ENCODE measurements around the gene DPCD.
A peak's percentile ranks its signal among the peaks of the same experiment; 100 is the strongest.
"Not testable (repeated sequence)": the region's sequence is repeated elsewhere in the genome, so short reads cannot be mapped to it uniquely, and the experiment has no call there.

Gene DPCD

GRCh38 chr10:101585841-101586240, 2.3 kb upstream of the DPCD start:
- no peaks in the 10 kb centered on the region for H3K9me3 Mint-ChIP-seq
- DNase-seq = no peak
- H3K27me3 Mint-ChIP-seq (ENCODE audit: low read depth, poor library complexity) = peaks cover 3% of the 10 kb centered on the region
- H3K27ac Mint-ChIP-seq = peak overlapping the region; percentile 47
- peak overlapping the region; percentile 96 for H3K4me3 Mint-ChIP-seq
- peaks cover 42% of the 10 kb centered on the region for H3K4me1 Mint-ChIP-seq
- TF ChIP-seq CTCF (IDR thresholded peaks at IDR 0.05) = no peak
- H3K36me3 Mint-ChIP-seq (ENCODE audit: low read depth) = peaks cover 19% of the 10 kb centered on the region

- TF ChIP-seq CTCF (IDR thresholded peaks at IDR 0.05) = no peak
- DNase-seq = no peak
- peaks cover 13% of the 10 kb centered on the region for H3K36me3 Mint-ChIP-seq (ENCODE audit: low read depth)
- peaks cover 3% of the 10 kb centered on the region for H3K27me3 Mint-ChIP-seq (ENCODE audit: low read depth, poor library complexity)
- no peaks in the 10 kb centered on the region for H3K9me3 Mint-ChIP-seq
- peaks cover 45% of the 10 kb centered on the region for H3K4me1 Mint-ChIP-seq
- H3K4me3 Mint-ChIP-seq = peak overlapping the region; percentile 96
- peak overlapping the region; percentile 2 for H3K27ac Mint-ChIP-seq
Observed at GRCh38 chr10:101588879-101589278, 758 bp downstream of the DPCD start.

- H3K27ac Mint-ChIP-seq; H3K9me3 Mint-ChIP-seq; DNase-seq; H3K36me3 Mint-ChIP-seq (ENCODE audit: low read depth); H3K4me3 Mint-ChIP-seq; H3K27me3 Mint-ChIP-seq (ENCODE audit: low read depth, poor library complexity): not testable (repeated sequence)
- peaks cover 30% of the 10 kb centered on the region for H3K4me1 Mint-ChIP-seq
Observed at GRCh38 chr10:101593331-101593730, 5.2 kb downstream of the DPCD start.

- Mint-ChIP-seq H3K27me3 (ENCODE audit: low read depth, poor library complexity) (peaks cover 3% of the 10 kb centered on the region), H3K36me3 (ENCODE audit: low read depth) (peaks cover 5% of the 10 kb centered on the region), H3K9me3 (no peaks in the 10 kb centered on the region), H3K4me3 (no peak overlapping the region), H3K4me1 (peaks cover 11% of the 10 kb centered on the region), H3K27ac (no peak overlapping the region)
- no peak for DNase-seq
- no peak for TF ChIP-seq CTCF (IDR thresholded peaks at IDR 0.05)
Observed at GRCh38 chr10:101595591-101596433, 7.7 kb downstream of the DPCD start.

- no peak for DNase-seq
- no peak for TF ChIP-seq CTCF (IDR thresholded peaks at IDR 0.05)
- H3K36me3 Mint-ChIP-seq (ENCODE audit: low read depth) = peaks cover 10% of the 10 kb centered on the region
- H3K4me3 Mint-ChIP-seq = no peak overlapping the region
- H3K9me3 Mint-ChIP-seq = no peaks in the 10 kb centered on the region
- H3K27ac Mint-ChIP-seq = peak overlapping the region; percentile 36
- peaks cover 8% of the 10 kb centered on the region for H3K4me1 Mint-ChIP-seq
- peaks cover 6% of the 10 kb centered on the region for H3K27me3 Mint-ChIP-seq (ENCODE audit: low read depth, poor library complexity)
Observed at GRCh38 chr10:101597091-101597900, 9.2 kb downstream of the DPCD start.

- Mint-ChIP-seq H3K27ac (no peak overlapping the region), H3K4me1 (peaks cover 7% of the 10 kb centered on the region), H3K27me3 (ENCODE audit: low read depth, poor library complexity) (peaks cover 9% of the 10 kb centered on the region), H3K9me3 (no peaks in the 10 kb centered on the region), H3K36me3 (ENCODE audit: low read depth) (peaks cover 32% of the 10 kb centered on the region), H3K4me3 (no peak overlapping the region)
- no peak for DNase-seq
- no peak for TF ChIP-seq CTCF (IDR thresholded peaks at IDR 0.05)
Observed at GRCh38 chr10:101601541-101601940, 13.4 kb downstream of the DPCD start.
